HG02852 (cell line): ENCODE data around the gene AK2.
A peak's percentile ranks its signal among the peaks of the same experiment; 100 is the strongest.
"Not testable (repeated sequence)": the region's sequence is repeated elsewhere in the genome, so short reads cannot be mapped to it uniquely, and the experiment has no call there.

Experiments used
- ATAC-seq: cut with Tn5 transposase; IDR thresholded peaks from one replicate; pipeline ENCODE4 v1.9.1; 2021; ENCODE audit warnings: mild to moderate bottlenecking, moderate library complexity; ENCODE audit not compliant: unreplicated experiment

The AK2 gene

GRCh38 chr1:33002006-33002405 lies 34.7 kb downstream of the AK2 start:
- no peak for ATAC-seq

GRCh38 chr1:33001282-33001681 lies 35.4 kb downstream of the AK2 start:
- no peak for ATAC-seq

GRCh38 chr1:33000427-33001026 lies 36.2 kb downstream of the AK2 start:
- no peak for ATAC-seq

- no peak for ATAC-seq
These were observed 37.7 kb downstream of the AK2 start for GRCh38 chr1:32998997-32999396.

- no peak for ATAC-seq
These were observed 38.6 kb downstream of the AK2 start for GRCh38 chr1:32998064-32998463.

GRCh38 chr1:32997381-32997891 lies 39.2 kb downstream of the AK2 start:
- no peak for ATAC-seq

- ATAC-seq: not testable (repeated sequence)
These were observed 43.4 kb downstream of the AK2 start for GRCh38 chr1:32993324-32993636.

GRCh38 chr1:32992489-32993323 lies 44.0 kb downstream of the AK2 start:
- peak; percentile 72 for ATAC-seq

GRCh38 chr1:32991819-32992488 lies 44.7 kb downstream of the AK2 start:
- peak; percentile 35 for ATAC-seq

GRCh38 chr1:32991386-32991785 lies 45.3 kb downstream of the AK2 start:
- ATAC-seq: no peak

GRCh38 chr1:32990887-32991286 lies 45.8 kb downstream of the AK2 start:
- no peak for ATAC-seq

GRCh38 chr1:32989160-32990050 lies 47.3 kb downstream of the AK2 start:
- ATAC-seq: no peak

GRCh38 chr1:32988665-32989064 lies 48.0 kb downstream of the AK2 start:
- ATAC-seq: no peak

GRCh38 chr1:32985226-32985625 lies 51.5 kb downstream of the AK2 start:
- ATAC-seq: no peak

- ATAC-seq: no peak
These were observed 52.1 kb downstream of the AK2 start for GRCh38 chr1:32984455-32985171.

GRCh38 chr1:32984090-32984454 lies 52.6 kb downstream of the AK2 start:
- no peak for ATAC-seq

GRCh38 chr1:32983020-32983419 lies 53.7 kb downstream of the AK2 start:
- no peak for ATAC-seq

- peak; percentile 88 for ATAC-seq
These were observed 55.4 kb downstream of the AK2 start for GRCh38 chr1:32981003-32981901.

- ATAC-seq: no peak
These were observed 56.6 kb downstream of the AK2 start for GRCh38 chr1:32980080-32980479.
